GM18505 (cell line): ENCODE data around the gene SLC24A3.

ENCODE experiments used
- ATAC-seq: cut with Tn5 transposase; IDR thresholded peaks from one replicate; pipeline ENCODE4 v1.9.1; 2021; ENCODE audit not compliant: unreplicated experiment
- POLR2A ChIP-seq: IDR thresholded peaks from 4 replicates; pipeline ENCODE4 v1.6.1; 2011; ENCODE audit warnings: borderline replicate concordance; ENCODE audit not compliant: insufficient read depth, insufficient read length; ENCODE audit errors: extremely low read depth

SLC24A3 gene

GRCh38 chr20:19212469-19212815, at the start of gene SLC24A3:
Gene SLC24A3 (plus strand): TSS chr20:19212642.
- no peak for TF ChIP-seq POLR2A
- ATAC-seq: peak; percentile 19

- TF ChIP-seq POLR2A: no peak
- no peak for ATAC-seq
These were observed 42.3 kb upstream of the SLC24A3 start for GRCh38 chr20:19170148-19170547.

GRCh38 chr20:19172637-19173036, 39.8 kb upstream of the SLC24A3 start:
- no peak for TF ChIP-seq POLR2A
- no peak for ATAC-seq

GRCh38 chr20:19176470-19177052, 35.9 kb upstream of the SLC24A3 start:
- TF ChIP-seq POLR2A: no peak
- no peak for ATAC-seq

GRCh38 chr20:19181552-19181951, 30.9 kb upstream of the SLC24A3 start:
- ATAC-seq: no peak
- TF ChIP-seq POLR2A: no peak

GRCh38 chr20:19185083-19185482, 27.4 kb upstream of the SLC24A3 start:
- TF ChIP-seq POLR2A: no peak
- no peak for ATAC-seq

- TF ChIP-seq POLR2A: no peak
These were observed 19.1 kb upstream of the SLC24A3 start for GRCh38 chr20:19193349-19193748.

GRCh38 chr20:19205981-19206396, 6.5 kb upstream of the SLC24A3 start:
- no peak for TF ChIP-seq POLR2A
- ATAC-seq: peak; percentile 53

More at GRCh38 chr20:19193349-19193748, 19.1 kb upstream of the SLC24A3 start:
- no peak for ATAC-seq

GRCh38 chr20:19207541-19207940, 4.9 kb upstream of the SLC24A3 start:
- no peak for TF ChIP-seq POLR2A
- no peak for ATAC-seq

- ATAC-seq: no peak
- TF ChIP-seq POLR2A: no peak
These were observed 1.9 kb upstream of the SLC24A3 start for GRCh38 chr20:19210391-19211155.

- TF ChIP-seq POLR2A: no peak
- no peak for ATAC-seq
These were observed 1.2 kb upstream of the SLC24A3 start for GRCh38 chr20:19211252-19211651.

GRCh38 chr20:19211661-19212468, 577 bp upstream of the SLC24A3 start:
- TF ChIP-seq POLR2A: no peak
- ATAC-seq: no peak

GRCh38 chr20:19212821-19213502, 520 bp downstream of the SLC24A3 start:
- TF ChIP-seq POLR2A: no peak
- ATAC-seq: peak; percentile 73
